Panc1 (cell line): ENCODE data around the gene COL6A2. TPM values are rescaled to one million over a fixed set of nuclear protein-coding genes. Genes with fewer than 3 reads are reported as not detected.

Experiments used
- ATAC-seq: fragments of 200-7000 bp; cut with Tn5 transposase; 2 replicates; pipeline ENCODE4 v1.9.1; 2020; ENCODE audit warnings: mild to moderate bottlenecking, moderate library complexity
- BruUV-seq: library from RNA; stranded (reverse); fragments of 400-500 nt; replicated peaks from 2 replicates; lab custom pipeline; 2021; lab: Mats Ljungman, UMichigan
- CTCF ChIA-PET: fragments of 300-600 bp; sonication (Branson Sonifier 250); formaldehyde crosslinking; loops from one replicate; lab custom pipeline; 2022; ENCODE audit warnings: antibody characterized with exemption; lab: Charles Lee
- POLR2A ChIA-PET: fragments of 300-600 bp; sonication (Branson Sonifier 250); formaldehyde crosslinking; loops from one replicate; lab custom pipeline; 2022; ENCODE audit warnings: antibody characterized with exemption; lab: Charles Lee
- DNase-seq: peaks from one replicate; pipeline ENCODE4 v3.0.0-alpha.2; 2010; ENCODE audit warnings: low read depth, low spot score
- H3K27ac ChIP-seq: 2 replicates; pipeline ENCODE4 v1.5.1; 2011; ENCODE audit warnings: mild to moderate bottlenecking, low read length, inconsistent platforms
- H3K27me3 ChIP-seq: fragments of 200-500 bp; sonication (Bioruptor generic); 2 replicates; pipeline ENCODE4 v1.6.0; 2014; ENCODE audit warnings: low read length, inconsistent platforms; ENCODE audit not compliant: control insufficient read depth, insufficient read depth
- H3K36me3 ChIP-seq: fragments of 200-500 bp; sonication (Bioruptor generic); 2 replicates; pipeline ENCODE4 v1.5.1; 2014; ENCODE audit warnings: inconsistent platforms, mild to moderate bottlenecking, low read length, moderate library complexity; ENCODE audit not compliant: control insufficient read depth, insufficient read depth
- H3K4me1 ChIP-seq: 2 replicates; pipeline ENCODE4 v1.5.1; 2011; ENCODE audit warnings: inconsistent platforms, mild to moderate bottlenecking, low read length, moderate library complexity; ENCODE audit not compliant: control insufficient read depth, insufficient read depth
- H3K4me3 ChIP-seq, 2 experiments: 2 replicates each; pipeline ENCODE4 v1.5.1; 2011 to 2012; ENCODE audit warnings: low read depth in 2 of 2, low read length in 2 of 2, mild to moderate bottlenecking in 2 of 2, inconsistent platforms in 1 of 2, moderate library complexity in 1 of 2
- H3K9me3 ChIP-seq: fragments of 200-500 bp; sonication (Bioruptor generic); 2 replicates; pipeline ENCODE4 v1.5.1; 2014; ENCODE audit warnings: low read depth, mild to moderate bottlenecking, inconsistent platforms, low read length, moderate library complexity; ENCODE audit not compliant: control insufficient read depth, insufficient read depth
- POLR2AphosphoS5 ChIP-seq: IDR thresholded peaks from 2 replicates; pipeline ENCODE4 v1.6.1; 2012; ENCODE audit warnings: mild to moderate bottlenecking, low read depth, low read length, moderate library complexity
- SIN3A ChIP-seq: IDR thresholded peaks from 2 replicates; pipeline ENCODE4 v1.6.1; 2012; ENCODE audit warnings: low read depth, mild to moderate bottlenecking, low read length, moderate library complexity, borderline replicate concordance; ENCODE audit not compliant: insufficient read depth
- TCF7L2 ChIP-seq: IDR thresholded peaks from 2 replicates; pipeline ENCODE4 v1.6.1; 2011; ENCODE audit warnings: mild to moderate bottlenecking, low read depth, low read length, inconsistent platforms
- in situ Hi-C: cut with HindIII; loops from 2 replicates; pipeline ENCODE4 v1.10.0; 2016; ENCODE audit warnings: low sequenced_read_pairs, low pct_unique_long_range_greater_than_20kb
- intact Hi-C: fragments of 100-400 bp; cut with micrococcal nuclease; formaldehyde crosslinking; loops from one replicate; pipeline ENCODE4 v1.10.0; 2022; ENCODE audit not compliant: unreplicated experiment
- total RNA-seq: library from RNA; stranded (reverse); gene quantifications from one replicate; pipeline ENCODE4 v1.2.1, GENCODE V29; 2021; ENCODE audit not compliant: unreplicated experiment
- TF ChIP-seq, protein P1 (sequence below), 2 experiments: IDR thresholded peaks; 2 replicates each; pipeline ENCODE4 v1.6.1; 2011 to 2012; ENCODE audit warnings: low read depth in 2 of 2, control low read depth in 1 of 2, low read length in 1 of 2, mild to moderate bottlenecking in 1 of 2, moderate library complexity in 1 of 2; ENCODE audit not compliant: insufficient read depth in 1 of 2
- TF ChIP-seq, protein P2 (sequence below): fragments of 450-650 bp; IDR thresholded peaks from 2 replicates; pipeline ENCODE4 v1.5.1; 2017; ENCODE audit warnings: mild to moderate bottlenecking

The COL6A2 gene
- total RNA-seq, 1 experiment from 2014 or later: 29.9 TPM

DNA sequence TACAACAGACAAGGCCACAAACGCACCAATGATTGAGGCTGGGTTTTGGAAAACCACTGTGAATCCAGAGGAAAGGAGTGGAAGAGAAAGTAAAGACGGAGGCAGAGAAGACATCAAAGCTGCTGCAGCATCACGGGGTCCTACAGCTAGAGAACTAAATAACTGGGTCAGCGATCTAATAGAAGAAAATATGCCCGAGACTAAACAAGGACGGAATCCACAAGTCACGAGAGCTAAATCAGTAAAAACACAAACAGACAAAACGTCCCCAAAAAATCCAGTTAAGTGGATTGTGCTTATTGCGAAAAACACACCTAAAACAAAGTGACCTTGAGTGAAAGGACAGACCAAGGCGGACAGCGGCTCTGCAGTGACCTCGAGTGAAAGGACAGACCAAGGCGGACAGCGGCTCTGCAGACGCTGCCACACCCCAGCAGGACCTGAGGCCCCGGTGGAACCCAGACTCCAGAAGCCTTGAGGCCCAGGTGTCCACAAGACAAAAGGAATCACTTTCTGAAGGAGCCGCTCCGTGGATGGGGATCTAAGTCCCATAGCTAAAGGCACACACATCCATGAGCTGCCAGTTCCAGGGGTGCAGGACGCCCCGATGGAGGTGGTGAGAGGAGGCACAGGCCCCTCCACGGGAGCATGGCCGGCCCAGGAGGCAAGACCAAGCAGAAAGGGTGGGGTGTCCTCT is 51.4 kb downstream of the COL6A2 start:
- POLR2A ChIA-PET: interaction anchor here (0.6 kb wide), 1 partner anchor 266 kb away, joined by 7 read pairs; no protein-coding TSS in a partner anchor
- intact Hi-C loops: no loop called here
- no peaks in the 10 kb centered on the region for H3K4me1 ChIP-seq
- no TSS peak for BruUV-seq
- DNase-seq: no peak
- ATAC-seq: no peak
- no peak overlapping the region for H3K27ac ChIP-seq
- no peak overlapping the region for H3K4me3 ChIP-seq
- no peaks in the 10 kb centered on the region for H3K9me3 ChIP-seq
- TF ChIP-seq, protein P1, sequence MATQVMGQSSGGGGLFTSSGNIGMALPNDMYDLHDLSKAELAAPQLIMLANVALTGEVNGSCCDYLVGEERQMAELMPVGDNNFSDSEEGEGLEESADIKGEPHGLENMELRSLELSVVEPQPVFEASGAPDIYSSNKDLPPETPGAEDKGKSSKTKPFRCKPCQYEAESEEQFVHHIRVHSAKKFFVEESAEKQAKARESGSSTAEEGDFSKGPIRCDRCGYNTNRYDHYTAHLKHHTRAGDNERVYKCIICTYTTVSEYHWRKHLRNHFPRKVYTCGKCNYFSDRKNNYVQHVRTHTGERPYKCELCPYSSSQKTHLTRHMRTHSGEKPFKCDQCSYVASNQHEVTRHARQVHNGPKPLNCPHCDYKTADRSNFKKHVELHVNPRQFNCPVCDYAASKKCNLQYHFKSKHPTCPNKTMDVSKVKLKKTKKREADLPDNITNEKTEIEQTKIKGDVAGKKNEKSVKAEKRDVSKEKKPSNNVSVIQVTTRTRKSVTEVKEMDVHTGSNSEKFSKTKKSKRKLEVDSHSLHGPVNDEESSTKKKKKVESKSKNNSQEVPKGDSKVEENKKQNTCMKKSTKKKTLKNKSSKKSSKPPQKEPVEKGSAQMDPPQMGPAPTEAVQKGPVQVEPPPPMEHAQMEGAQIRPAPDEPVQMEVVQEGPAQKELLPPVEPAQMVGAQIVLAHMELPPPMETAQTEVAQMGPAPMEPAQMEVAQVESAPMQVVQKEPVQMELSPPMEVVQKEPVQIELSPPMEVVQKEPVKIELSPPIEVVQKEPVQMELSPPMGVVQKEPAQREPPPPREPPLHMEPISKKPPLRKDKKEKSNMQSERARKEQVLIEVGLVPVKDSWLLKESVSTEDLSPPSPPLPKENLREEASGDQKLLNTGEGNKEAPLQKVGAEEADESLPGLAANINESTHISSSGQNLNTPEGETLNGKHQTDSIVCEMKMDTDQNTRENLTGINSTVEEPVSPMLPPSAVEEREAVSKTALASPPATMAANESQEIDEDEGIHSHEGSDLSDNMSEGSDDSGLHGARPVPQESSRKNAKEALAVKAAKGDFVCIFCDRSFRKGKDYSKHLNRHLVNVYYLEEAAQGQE (IDR thresholded peaks at IDR 0.05; ENCODE audit: insufficient read depth in 1 of 2, low read depth in 2 of 2, low read length in 1 of 2): no peak
- no peak for TF ChIP-seq TCF7L2
- TF ChIP-seq, protein P2, sequence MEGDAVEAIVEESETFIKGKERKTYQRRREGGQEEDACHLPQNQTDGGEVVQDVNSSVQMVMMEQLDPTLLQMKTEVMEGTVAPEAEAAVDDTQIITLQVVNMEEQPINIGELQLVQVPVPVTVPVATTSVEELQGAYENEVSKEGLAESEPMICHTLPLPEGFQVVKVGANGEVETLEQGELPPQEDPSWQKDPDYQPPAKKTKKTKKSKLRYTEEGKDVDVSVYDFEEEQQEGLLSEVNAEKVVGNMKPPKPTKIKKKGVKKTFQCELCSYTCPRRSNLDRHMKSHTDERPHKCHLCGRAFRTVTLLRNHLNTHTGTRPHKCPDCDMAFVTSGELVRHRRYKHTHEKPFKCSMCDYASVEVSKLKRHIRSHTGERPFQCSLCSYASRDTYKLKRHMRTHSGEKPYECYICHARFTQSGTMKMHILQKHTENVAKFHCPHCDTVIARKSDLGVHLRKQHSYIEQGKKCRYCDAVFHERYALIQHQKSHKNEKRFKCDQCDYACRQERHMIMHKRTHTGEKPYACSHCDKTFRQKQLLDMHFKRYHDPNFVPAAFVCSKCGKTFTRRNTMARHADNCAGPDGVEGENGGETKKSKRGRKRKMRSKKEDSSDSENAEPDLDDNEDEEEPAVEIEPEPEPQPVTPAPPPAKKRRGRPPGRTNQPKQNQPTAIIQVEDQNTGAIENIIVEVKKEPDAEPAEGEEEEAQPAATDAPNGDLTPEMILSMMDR: no peak
- no peak for TF ChIP-seq SIN3A
- no peak for TF ChIP-seq POLR2AphosphoS5
- CTCF ChIA-PET: interaction anchor here (0.5 to 0.7 kb wide), 2 partner anchors 127 to 180 kb away, joined by 8 to 9 read pairs; no protein-coding TSS in a partner anchor
- no peaks in the 10 kb centered on the region for H3K27me3 ChIP-seq
- in situ Hi-C loops: no loop called here
- no peaks in the 10 kb centered on the region for H3K36me3 ChIP-seq

DNA sequence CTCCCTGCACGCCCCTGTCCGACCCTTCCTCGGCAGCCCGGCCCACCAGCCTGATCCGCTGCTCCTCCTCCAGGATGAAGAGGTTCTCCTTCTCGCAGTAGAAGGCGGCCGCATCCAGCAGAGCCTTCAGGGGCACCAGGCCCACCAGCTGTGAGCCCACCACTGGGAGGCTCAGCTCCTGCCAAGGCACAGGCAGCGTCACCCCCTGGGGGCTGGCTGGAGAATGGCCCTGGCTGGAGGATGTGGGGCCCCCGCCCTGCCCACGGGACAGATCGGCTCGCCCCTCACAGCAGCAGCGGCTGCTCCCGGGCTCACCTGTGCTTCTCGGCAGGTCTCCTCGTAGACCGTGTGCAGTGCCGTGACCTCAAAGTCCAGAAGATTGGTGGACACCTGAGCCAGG is 52.2 kb downstream of the COL6A2 start:
- H3K36me3 ChIP-seq: no peaks in the 10 kb centered on the region
- H3K27me3 ChIP-seq: no peaks in the 10 kb centered on the region
- in situ Hi-C loops: no loop called here
- intact Hi-C loops: no loop called here
- TF ChIP-seq POLR2AphosphoS5: no peak
- TF ChIP-seq TCF7L2: no peak
- TF ChIP-seq, protein P1 (IDR thresholded peaks at IDR 0.05; ENCODE audit: insufficient read depth in 1 of 2, low read depth in 2 of 2, low read length in 1 of 2): no peak
- TF ChIP-seq, protein P2: no peak
- TF ChIP-seq SIN3A: no peak
- no peaks in the 10 kb centered on the region for H3K4me1 ChIP-seq
- POLR2A ChIA-PET: interaction anchor here (0.6 kb wide), 1 partner anchor 265 kb away, joined by 7 read pairs; no protein-coding TSS in a partner anchor
- H3K9me3 ChIP-seq: no peaks in the 10 kb centered on the region
- BruUV-seq: no TSS peak
- CTCF ChIA-PET: interaction anchor here (0.7 kb wide), 1 partner anchor 181 kb away, joined by 9 read pairs; no protein-coding TSS in a partner anchor
- ATAC-seq: no peak
- DNase-seq: no peak
- no peak overlapping the region for H3K27ac ChIP-seq
- H3K4me3 ChIP-seq: no peak overlapping the region
